HCT116 (cell line): Measurements from ENCODE around the gene CEP41.

Experiments used
- CTCF ChIP-seq, 3 experiments: fragments of 200-600 bp in 1 of 3; sonication (generic) in 1 of 3; IDR thresholded peaks in 2 of 3; conservative IDR thresholded peaks in 1 of 3; 2 replicates each; pipeline ENCODE4 v1.5.1; 2012 to 2017; ENCODE audit warnings: low read depth in 2 of 3, low read length in 2 of 3, antibody characterized with exemption in 1 of 3, borderline replicate concordance in 1 of 3, control low read depth in 1 of 3, mild to moderate bottlenecking in 1 of 3, mixed read lengths in 1 of 3, mixed run types in 1 of 3, moderate library complexity in 1 of 3; ENCODE audit not compliant: insufficient read depth in 1 of 3
- EZH2 ChIP-seq: fragments of 200-600 bp; sonication (generic); IDR thresholded peaks from 2 replicates; pipeline ENCODE4 v1.6.1; 2017; ENCODE audit warnings: antibody characterized with exemption, mixed run types
- EZH2phosphoT487 ChIP-seq: fragments of 200-600 bp; IDR thresholded peaks from 2 replicates; pipeline ENCODE4 v1.6.1; 2018; ENCODE audit warnings: antibody characterized with exemption, borderline replicate concordance
- POLR2A ChIP-seq: IDR thresholded peaks from 2 replicates; pipeline ENCODE4 v1.7.0; 2011; ENCODE audit warnings: borderline replicate concordance; ENCODE audit not compliant: insufficient read depth, insufficient read length; ENCODE audit errors: extremely low read depth
- RAD21 ChIP-seq: IDR thresholded peaks from 2 replicates; pipeline ENCODE4 v1.6.1; 2012; ENCODE audit warnings: low read depth, mild to moderate bottlenecking
- SP1 ChIP-seq: IDR thresholded peaks from 2 replicates; pipeline ENCODE4 v1.6.1; 2012; ENCODE audit warnings: low read depth
- TCF7L2 ChIP-seq: IDR thresholded peaks from 2 replicates; pipeline ENCODE4 v1.7.0; 2011; ENCODE audit warnings: borderline replicate concordance, inconsistent platforms; ENCODE audit not compliant: insufficient read depth, insufficient read length; ENCODE audit errors: extremely low read depth
- ZFX ChIP-seq: fragments of 450-650 bp; IDR thresholded peaks from 2 replicates; pipeline ENCODE4 v1.6.1; 2017
- TF ChIP-seq, protein P1 (sequence below): IDR thresholded peaks from 2 replicates; pipeline ENCODE4 v1.6.1; 2012

- TF ChIP-seq CTCF (IDR thresholded peaks at IDR 0.05 in 2 of 3, conservative IDR thresholded peaks at IDR 0.05 in 1 of 3; ENCODE audit: borderline replicate concordance in 1 of 3, insufficient read depth in 1 of 3, low read depth in 2 of 3, low read length in 2 of 3) (no peak), EZH2 (no peak), POLR2A (no peak), TCF7L2 (no peak), SP1 (no peak), ZFX (no peak), EZH2phosphoT487 (no peak), RAD21 (no peak)
- TF ChIP-seq, protein P1, sequence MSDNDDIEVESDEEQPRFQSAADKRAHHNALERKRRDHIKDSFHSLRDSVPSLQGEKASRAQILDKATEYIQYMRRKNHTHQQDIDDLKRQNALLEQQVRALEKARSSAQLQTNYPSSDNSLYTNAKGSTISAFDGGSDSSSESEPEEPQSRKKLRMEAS, result no peak
These were observed 94.5 kb downstream of the CEP41 start for GRCh38 chr7:130346177-130346905.
